A673 (cell line): ENCODE measurements around the gene HDGF.

Source experiments
- CTCF ChIP-seq: fragments of 300-800, 200-600 bp; sonication (generic); conservative IDR thresholded peaks from 2 replicates; pipeline ENCODE4 v1.5.1; 2017; ENCODE audit warnings: low read depth, mild to moderate bottlenecking, antibody characterized with exemption, low read length, moderate library complexity, mixed read lengths
- EZH2 ChIP-seq: fragments of 200-600 bp; sonication (generic); IDR thresholded peaks from 2 replicates; pipeline ENCODE4 v1.6.1; 2017; ENCODE audit warnings: borderline replicate concordance, low read depth, mild to moderate bottlenecking, mixed read lengths, antibody characterized with exemption, low read length; ENCODE audit not compliant: poor library complexity, severe bottlenecking

GRCh38 chr1:156692925-156693847, 58.3 kb downstream of the HDGF start:
- TF ChIP-seq EZH2 = no peak
- no peak for TF ChIP-seq CTCF
